NCI-H524 treated with DMSO at 0.1 percent for 48 hours (cell line): ENCODE results near the gene LRP2BP.
"Not testable (repeated sequence)": the region's sequence is repeated elsewhere in the genome, so short reads cannot be mapped to it uniquely, and the experiment has no call there.

Source experiments
- DNase-seq: peaks from one replicate; lab custom pipeline; 2025; lab: John Stamatoyannopoulos, UW

Gene LRP2BP

DNA sequence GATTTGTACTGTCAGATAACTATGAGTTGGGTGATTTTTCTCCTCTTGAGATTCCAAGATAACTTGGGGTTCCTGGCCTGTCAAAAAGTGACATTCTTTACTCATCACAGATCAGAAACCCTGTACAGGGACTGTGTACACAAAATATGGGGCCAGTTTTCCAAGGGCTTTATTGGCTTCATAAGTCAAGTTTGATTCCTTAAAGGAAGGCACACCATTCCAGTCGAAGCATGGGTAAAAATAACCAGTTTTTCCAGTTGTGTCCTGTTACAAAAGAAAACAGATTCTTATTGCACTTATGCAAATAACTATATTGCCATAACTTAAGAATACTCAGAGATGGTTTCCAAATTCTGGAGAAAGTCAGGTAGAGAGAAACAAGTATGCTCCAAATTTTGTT, 70.0 kb downstream of the LRP2BP start:
- not testable (repeated sequence) for DNase-seq

DNA sequence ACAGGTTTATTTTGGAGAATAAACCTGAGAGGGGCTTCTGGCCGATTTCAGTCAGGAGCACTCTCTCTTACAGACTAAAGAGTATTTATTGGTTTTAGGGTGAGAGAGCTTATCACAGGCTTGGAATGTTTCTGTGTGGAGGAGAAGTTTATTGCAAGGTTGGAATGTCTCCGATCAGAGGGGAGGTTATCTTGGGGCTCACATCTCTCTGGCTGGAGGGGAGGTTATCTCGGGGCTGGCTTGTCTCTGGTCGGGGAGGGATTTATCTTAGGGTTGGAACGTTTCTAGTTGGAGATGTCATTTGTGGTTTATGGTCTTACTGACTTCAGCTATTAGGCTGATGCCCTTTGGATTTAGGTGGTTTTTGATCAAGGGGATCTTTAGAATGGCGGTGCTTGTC, 71.4 kb downstream of the LRP2BP start:
- not testable (repeated sequence) for DNase-seq

DNA sequence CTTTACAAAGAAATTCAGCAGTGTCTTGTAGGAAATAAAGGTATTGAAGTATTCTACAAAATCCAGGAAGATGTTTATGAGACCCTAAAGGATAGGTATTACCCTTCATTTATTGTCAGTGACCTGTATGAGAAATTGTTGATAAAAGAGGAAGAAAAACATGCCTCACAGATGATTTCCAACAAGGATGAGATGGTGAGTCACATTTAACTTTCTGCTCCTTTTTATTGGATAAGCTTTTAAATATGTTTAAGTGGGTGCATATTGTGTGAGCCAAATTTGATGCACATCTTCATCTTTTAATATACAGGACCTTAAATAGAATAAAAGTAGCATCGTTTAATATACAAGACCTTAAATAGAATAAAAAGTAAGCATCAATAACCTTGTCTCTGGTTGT, 72.1 kb downstream of the LRP2BP start:
- DNase-seq = no peak

GRCh38 chr4:185322803-185323202, 72.9 kb downstream of the LRP2BP start:
- no peak for DNase-seq

DNA sequence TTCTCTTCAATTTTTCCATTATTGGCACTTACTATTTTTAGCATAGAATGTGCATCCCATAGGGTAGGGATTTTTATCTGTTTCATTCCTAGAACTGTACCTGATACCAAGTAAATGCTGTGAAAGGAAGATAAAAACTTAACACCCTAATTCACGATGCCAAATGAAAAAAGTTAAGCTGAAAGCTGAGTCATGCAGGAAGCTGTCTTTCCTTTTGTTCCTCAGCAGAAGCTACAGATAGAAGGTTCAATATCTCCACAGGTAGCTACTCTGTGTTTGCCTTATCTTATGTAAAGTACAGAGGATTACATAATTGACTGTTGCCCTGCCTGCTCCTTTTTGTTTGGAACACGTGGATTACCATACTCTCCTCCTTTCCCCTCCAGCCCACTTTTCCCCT, 77.0 kb downstream of the LRP2BP start:
- DNase-seq = no peak

GRCh38 chr4:185317880-185318279, 77.8 kb downstream of the LRP2BP start:
- DNase-seq = no peak

- DNase-seq = not testable (repeated sequence)
These were observed 78.3 kb downstream of the LRP2BP start for GRCh38 chr4:185317462-185317861.
